HG03108 (cell line): ENCODE data around the gene RAB42.
A peak's percentile ranks its signal among the peaks of the same experiment; 100 is the strongest.
"Not testable (repeated sequence)": the region's sequence is repeated elsewhere in the genome, so short reads cannot be mapped to it uniquely, and the experiment has no call there.

Experiments used
- ATAC-seq: cut with Tn5 transposase; IDR thresholded peaks from one replicate; pipeline ENCODE4 v1.9.1; 2021; ENCODE audit warnings: moderate library complexity; ENCODE audit not compliant: unreplicated experiment

RAB42 gene, protein sequence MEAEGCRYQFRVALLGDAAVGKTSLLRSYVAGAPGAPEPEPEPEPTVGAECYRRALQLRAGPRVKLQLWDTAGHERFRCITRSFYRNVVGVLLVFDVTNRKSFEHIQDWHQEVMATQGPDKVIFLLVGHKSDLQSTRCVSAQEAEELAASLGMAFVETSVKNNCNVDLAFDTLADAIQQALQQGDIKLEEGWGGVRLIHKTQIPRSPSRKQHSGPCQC

DNA sequence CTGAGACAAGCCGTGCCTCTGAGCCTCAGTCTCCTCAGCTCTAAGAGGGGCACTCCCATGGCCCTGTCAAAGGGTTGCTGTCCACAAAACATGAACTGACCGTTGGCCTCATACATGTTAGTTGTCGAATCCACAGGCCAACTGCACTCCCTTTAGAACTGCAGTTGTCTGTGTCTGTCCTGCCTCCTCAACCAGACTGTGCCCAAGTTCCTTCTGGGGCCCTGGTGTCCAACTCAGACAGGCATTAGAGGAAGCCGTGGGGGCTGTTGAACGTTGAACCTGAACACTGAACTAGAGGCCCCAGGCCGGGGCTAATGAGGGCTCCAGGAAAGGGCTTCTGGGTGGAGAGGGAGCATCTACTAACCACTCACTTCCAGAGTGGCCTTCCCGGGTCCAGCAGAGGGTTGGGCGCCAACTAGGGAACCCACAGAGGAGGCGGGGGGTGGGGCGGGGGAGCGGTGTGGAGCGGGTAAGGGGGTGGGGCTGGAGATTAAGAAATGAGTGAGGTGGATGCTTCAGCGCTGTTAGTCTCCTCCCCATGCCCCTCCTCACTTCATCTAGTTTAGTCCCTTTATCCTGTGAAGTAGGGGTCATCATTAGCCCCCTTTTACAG, at the start of gene RAB42:
Gene RAB42, plus strand, starts transcription at position 558 of the 613 bp plus-strand sequence. CDS start 247 bp downstream, outside the sequence.
- ATAC-seq = no peak

DNA sequence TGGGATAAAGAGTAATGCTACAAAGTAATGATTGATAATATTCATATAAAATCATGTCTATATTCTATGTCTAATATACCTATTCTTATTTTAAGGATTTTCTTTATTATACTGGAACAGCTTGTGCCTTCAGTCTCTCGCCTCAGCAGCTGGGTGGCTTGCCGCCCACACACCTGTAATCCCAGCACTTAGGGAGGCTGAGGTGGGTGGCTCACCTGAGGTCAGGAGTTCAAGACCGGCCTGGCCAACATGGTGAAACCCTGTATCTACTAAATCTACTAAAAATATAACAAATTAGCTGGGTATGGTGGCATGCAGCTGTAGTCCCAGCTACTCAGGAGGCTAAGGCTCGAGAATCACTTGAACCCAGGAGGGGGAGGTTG, 46.8 kb upstream of the RAB42 start:
- no peak for ATAC-seq

DNA sequence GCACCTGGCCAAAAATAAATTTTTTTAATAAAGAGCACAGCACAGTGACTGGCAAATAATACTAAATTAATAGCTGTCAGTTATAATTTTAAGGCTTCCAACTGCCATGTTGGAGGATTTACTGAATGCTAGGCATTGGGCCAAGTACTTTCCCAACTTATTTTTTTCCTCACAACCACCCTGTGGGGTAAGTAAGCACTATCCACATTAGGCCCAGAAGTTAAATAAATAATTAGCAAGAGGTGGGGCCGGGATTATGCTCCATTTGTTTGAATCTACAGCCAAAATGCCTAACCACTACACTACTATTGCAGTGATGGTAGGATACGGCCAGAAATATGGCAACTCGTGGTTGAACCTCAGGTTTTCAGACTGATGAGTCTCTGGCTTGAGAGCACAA, 43.7 kb upstream of the RAB42 start:
- ATAC-seq = no peak

DNA sequence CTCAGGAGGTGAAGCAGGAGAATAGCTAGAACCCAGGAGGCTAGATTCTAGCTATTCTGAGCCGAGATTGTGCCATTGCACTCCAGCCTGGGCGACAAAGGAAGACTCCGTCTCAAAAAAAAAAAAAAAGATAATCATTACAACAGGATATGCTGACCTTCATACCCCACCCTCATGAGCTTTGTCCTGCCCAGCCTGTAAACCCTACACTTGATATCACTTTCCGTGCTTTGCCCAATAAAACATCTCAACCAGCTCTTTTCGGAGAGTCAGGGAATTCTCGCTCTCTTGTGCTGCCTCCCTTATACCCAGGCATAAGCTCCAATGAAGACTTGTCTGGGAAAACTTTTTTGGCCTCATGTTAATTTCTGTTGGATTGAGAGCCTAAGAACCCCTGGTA, 40.7 kb upstream of the RAB42 start:
- no peak for ATAC-seq

DNA sequence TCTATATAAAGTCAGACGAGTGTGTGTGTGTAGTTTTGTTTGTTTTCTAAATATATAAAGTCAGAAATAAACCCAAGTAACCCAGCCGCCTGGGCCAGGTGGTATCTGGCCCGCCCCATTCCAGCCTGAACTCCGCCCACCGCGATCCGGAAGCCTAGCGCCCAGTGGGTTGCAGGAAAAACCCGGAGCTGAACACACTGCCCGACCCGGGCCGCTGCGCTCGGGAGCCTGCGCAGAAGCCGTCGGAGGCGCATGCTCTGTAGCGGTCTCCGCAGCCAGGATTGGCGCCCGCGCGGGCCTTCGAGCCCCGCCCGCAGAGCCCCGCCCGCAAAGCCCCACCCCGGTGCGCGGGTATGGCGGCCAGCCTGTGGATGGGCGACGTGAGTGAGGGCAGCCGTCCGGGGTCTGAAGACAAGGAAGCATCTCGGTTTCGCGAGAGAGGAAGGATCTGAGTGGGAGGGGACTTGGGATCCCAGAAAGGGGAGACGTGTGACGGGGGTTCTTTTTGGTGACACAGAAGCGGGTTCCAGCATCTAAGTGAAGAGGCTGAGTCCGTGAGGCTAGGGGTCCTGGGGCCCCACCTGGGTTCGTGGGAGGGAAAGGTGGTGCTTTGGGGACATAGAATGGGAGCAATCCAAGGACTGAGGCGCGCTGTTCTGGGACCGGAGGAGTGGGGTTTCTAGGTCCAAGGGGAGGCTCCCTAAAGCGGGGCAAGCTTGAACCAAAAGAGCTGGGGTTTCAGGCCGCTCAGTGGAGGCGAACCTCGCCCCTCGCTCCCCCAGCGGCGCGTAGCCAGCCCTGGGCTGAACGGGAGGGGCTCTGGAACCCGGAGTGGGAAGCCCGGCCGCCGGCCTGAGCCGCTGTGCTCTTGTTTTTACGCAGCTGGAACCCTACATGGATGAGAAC, 39.1 kb upstream of the RAB42 start, which contains the start of gene TRNAU1AP:
Gene TRNAU1AP, plus strand, starts transcription at position 328 of the 906 bp plus-strand sequence. Its CDS starts 26 bp downstream, at position 354.
- peak; percentile 84 for ATAC-seq

DNA sequence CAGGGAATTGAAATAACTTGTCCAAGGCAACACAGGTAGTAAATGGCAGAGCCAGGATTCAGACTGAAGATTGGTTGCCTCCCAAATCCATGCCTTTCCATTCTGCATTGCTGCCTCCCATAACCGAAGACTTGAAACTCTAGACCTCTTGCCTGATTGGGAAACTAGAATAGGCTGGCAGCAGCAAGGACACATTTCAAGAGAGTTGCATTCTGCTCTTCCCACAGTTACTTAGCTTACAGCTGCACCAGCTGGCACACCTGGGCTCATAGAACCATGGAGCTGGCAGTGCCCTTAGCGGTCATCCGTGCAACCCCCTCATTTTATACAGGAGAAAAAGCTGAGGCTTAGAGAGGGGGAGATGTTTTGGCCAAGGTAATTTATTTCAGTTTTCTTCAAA, 31.2 kb upstream of the RAB42 start:
- no peak for ATAC-seq

DNA sequence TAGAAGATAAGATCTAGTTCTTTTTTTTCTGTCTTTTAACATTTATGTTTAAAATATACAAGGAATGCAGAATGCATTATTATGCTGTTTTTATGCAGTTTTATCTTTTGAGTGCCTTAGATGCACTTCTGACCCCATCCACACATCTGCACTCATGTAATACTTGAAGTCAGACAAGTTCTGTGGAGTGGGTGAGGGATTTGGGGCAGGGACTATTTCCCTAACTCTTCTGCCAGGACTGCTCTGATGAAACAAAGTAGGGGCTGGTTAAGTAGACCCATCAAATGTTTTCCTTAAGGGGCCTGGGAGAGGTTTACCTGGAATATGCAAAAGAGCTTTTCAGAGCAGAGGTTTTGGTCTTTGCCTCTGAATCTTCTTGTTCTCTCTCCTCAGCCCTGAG, 27.8 kb upstream of the RAB42 start:
- ATAC-seq = no peak

DNA sequence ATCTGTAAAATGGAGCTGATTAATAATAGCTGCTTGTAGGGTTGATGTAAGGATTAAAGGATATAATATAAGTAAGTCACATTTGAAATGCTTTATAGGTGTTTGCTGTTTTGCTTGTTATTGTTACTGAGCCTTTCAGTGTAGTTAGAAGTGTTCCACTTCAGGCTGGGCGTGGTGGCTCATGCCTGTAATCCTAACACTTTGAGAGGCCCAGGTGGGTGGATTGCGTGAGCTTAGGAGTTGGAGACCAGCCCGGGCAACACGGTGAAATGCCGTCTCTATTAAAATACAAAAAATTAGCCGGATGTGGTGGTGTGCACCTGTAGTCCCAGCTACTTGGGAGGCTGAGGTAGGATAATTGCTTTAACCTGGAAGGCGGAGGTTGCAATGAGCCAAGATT, 27.0 kb upstream of the RAB42 start:
- ATAC-seq = no peak

DNA sequence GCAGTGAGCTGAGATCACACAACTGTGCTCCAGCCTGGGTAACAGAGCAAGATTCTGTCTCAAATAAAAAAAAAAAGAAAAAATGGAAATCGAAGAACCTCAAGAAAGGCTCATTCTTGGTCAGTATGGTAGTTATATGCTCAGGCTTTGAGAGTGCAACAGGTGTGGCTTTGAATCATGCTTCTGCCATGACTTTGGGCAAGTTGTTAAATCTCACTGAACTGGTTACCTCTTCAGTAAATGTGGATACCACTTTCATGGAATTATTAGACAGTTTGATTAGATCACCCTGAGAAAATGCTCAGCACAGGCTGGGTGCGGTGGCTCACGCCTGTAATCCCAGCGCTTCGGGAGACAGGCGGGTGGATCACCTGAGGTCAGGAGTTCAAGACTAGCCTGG, 26.3 kb upstream of the RAB42 start:
- no peak for ATAC-seq

DNA sequence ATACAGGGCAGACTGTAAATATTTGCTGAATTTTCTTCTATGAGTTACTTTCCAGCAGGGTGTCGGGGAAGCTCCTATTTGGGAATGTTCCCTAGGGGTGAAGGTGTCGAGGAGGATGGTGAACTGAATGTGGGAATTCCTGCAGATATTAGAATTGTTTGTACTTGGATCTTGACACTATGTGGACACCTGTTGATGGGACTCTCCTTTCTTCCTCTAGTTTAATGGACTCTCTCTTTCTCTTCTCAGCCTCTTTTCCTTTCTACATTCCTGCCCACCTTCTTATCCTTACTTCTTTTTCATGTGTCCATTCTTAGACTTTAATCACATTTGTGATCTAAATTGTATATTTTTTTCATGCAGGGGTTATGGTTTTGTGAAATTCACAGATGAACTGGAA, 25.1 kb upstream of the RAB42 start:
- no peak for ATAC-seq

DNA sequence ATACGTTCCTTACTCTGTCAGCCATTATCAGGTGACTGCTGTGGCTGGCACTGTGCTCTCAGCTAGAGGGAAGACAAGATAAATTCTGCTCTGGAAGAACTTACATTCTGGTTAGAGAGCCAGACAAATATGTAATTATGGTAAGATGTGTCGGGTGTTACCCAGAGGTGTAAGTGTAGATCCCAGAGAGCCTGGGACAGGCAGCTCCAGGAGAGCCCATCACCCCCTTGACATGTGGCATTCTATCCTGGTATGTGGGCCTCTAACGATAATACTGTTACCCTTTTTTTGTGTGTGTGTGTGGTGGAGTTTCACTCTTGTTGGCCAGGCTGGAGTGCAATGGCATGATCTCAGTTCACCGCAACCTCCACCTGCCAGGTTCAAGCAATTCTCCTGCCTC, 20.2 kb upstream of the RAB42 start:
- ATAC-seq = no peak

DNA sequence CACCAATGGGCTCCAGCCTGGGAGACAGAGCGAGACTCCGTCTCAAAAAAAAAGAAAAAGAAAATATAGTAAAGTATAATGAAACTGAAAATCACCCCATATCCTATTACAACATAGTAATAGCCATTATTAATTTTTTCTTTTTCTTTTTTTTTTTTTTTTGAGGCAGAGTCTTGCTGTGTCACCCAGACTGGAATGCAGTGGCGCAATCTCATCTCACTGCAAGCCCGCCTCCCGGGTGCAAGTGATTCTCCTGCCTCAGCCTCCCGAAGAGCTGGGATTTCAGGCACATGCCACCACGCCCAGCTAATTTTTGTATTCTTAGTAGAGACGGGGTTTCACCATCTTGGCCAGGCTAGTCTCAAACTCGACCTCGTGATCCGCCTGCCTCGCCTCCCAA, 19.2 kb upstream of the RAB42 start:
- ATAC-seq = not testable (repeated sequence)

DNA sequence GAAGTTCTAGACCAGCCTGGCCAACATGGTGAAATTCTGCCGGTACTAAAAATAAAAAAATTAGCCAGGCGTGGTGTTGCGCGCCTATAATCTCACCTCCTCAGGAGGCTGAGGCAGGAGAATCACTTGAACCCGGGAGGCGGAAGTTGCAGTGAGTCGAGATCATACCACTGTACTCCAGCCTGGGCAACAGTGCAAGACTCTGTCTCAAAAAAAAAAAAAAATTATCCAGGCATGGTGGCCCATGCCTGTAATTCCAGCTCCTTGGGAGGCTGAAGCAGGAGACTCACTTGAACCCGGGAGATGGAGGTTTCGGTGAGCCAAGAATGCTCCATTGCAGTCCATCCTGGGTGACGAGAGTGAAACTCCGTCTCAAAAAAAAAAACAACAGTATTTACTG, 18.5 kb upstream of the RAB42 start:
- no peak for ATAC-seq

DNA sequence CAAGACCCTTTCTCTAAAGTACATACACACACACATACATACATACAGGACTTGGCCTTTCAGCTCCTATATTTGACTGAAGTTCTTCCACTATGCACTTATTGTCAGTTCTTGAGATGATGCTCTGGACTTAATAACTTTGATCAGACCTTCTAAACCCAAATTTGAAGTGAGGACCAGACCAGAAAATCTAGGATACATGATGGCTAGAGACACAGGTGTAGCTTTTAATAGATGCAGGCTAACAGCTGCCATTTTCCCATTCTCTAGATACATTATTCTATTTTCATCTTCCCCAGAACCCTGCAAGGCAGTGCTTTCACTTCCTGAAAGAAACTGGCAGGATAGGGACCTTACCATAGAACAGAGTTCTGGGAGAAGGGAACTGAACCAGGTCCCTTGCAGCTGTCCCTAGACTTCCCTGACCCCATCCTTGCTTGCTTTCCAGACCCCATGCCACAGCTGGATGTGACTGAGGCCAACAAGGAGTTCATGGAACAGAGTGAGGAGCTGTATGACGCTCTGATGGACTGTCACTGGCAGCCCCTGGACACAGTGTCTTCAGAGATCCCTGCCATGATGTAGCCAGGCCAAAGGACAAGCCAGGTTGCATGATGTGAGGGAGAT, 14.9 kb upstream of the RAB42 start:
- no peak for ATAC-seq

DNA sequence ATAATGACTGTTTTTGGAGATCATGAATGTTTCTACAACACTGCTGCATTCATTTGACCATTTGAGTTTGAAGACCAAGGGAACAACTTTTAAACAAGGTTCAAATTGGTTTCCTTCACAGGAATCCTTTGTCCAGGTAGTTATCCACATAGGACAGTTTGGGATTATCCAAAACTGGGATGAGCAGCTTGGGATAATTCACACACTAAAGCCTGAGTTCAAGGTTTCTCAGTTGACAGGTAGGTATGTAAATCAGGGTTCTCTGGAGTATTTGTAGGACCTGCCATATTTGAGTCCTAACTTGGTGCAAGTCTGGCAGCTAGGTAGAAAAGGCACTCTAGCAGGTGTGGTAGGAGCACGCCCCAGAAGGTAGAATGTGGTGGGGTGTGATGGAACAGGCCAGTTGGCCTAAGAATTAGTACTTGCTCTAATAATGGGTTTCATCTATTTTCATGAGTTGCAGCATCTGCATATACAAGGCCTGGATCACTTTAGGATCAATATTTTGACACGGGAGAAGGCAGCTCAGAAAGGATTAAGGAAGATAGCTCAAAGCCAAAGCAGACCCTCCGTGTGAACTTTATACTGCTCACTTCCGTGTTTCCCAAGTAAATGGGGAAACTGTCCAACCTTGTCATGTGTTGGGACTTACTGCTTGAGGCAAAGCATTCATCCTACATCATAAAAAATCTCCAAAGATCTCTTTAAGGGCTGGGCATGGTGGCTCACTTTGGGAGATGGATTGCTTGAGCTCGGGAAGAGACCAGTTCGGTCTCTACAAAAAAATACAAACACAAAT, 14.1 kb upstream of the RAB42 start:
- ATAC-seq = no peak

DNA sequence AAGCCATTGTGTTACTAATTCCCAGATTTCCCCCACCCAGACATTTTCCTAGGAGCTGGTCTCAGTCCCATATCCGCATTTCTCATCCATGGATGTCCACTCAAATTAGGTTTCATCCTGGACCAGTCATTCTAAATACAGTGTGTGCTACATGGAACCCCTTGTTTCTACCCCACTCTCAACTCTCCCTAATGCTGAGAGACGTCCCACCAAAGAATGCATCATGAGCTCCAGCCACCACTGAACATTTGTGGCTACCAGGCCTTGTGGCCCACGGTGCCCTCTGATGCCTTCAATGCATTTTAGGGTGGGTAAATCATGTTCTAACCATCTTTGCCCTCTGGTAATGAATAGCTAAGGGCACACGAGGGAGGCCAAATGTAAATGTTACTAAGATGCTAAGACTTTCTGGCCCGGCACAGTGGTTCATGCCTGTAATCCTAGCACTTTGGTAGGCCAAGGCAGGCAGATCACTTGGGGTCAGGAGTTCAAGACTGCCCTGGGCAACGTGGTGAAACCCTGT, 13.3 kb upstream of the RAB42 start:
- ATAC-seq = no peak

DNA sequence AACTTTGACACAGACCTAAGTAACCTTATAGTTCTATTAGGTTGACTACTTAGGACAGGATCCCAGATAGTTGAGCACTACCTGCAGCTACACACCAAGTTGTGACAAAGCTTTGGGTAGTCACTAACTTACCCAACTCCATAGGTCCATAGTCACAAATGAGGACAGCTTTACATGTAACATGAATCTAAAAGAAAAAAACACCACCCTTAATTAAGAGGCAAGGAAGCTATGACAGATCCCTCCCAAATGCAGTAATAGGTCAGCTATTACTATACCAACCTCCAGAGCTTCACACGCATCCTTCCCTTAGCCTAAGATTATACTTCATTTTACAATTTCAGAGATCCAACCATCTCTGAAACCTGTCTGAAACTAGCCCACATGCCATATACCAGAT, 12.7 kb upstream of the RAB42 start:
- ATAC-seq = no peak

DNA sequence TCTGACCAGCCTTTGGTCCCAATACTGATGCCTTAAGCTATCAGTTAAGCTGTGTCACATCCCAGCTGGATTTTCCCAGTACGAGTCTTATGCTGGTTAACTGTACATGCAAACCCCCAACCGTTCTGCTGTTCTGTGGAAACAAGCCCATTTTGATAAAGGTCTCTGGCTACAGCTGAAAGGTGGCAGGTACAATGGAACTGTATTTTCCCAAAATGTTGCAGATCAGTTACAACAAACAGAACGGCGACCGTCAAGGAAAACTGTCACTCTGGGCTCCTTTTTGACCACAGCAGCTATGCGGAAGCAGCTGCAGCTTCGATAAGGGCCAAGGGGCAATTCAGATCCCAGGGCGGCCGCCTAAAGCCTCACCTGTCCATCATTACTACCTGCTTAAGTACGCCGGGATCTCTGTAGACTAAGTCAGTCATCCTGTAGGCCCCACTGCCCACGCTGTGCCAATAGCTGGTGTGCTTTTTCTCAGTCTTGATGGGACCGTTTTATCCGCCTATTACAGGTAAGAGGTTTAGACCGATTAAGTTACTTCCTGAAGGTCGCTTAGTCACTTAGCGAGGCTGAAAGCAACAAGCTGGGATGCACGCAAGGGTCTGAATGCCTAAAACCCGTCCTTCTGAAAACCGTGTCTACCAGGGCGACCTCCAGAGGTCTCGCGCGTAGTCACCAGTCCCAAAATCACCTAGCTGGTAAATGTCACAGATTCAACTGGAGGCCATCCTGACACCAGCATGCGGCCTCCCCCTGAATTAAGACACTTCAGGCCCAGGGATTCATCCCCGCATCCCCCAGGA, 11.1 kb upstream of the RAB42 start:
- ATAC-seq = peak; percentile 8

DNA sequence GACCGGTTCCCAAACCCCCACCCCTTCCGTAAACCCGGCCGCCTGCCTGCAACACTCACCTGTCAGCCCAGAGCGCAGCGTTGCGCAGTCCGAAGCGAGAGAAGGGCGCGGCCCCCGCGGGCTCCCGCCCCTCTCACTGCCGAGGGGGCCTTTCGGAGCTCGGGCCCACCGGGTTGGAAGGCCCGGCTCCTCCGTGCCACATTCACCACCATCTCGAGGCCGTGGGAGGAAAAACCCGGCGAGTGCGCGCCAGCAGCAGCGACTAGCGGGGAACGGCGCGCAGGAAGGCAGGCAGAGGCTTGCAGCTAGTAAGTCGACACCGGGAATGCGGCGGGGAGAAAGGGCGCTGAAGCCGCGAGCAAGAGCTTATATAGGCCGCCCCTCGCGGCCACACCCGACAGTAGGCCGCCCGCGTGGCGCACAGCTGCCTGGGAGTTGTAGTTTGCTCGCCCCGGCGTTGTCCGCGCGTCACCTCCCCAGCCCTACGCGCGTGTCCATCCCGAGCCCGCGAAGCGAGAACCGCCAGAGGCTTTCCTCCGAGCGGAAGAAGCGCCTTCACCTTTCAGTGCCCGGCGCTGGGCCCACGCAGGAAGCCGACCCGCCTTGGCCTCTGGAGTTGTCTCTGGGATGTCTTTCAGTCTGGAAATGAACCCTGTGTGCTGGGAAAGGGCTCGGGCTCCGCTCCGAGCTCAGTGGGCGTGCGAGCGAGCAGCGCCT, 10.4 kb upstream of the RAB42 start:
- peak; percentile 85 for ATAC-seq
